ENCODE measurements around the gene CITED4.

Gene CITED4

DNA sequence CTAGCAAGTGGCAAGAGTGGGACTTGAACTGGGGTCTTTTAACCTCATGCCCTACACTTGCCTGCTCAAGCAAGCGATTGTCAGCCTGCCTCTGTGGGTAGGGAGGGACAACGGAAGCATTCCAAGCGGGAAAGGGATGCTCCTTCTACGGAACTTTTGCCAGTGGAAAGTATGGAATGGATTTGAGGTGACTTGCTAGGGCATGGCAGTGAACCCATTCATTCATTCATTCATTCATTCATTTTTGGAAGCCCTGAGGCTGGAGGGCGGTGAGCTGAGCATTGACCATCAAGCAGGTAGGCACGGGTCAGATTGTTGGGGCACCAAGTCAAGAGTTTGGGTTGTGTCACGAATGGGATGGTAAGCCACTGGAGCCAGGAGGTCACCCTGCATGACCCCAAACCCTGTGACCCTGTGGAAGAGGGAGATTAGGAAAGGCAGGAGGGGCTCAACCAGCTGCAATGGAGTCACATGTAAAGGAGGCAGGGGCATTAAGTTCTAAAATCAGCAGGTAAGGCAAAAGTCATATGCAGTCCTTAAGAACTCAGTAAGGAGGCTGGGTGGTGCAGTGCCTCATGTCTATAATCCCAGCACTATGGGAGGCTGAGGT is 11.8 kb upstream of the CITED4 start:
- no peak for DNase-seq (ENCODE audit: low read depth, low spot score)
- H3K27ac ChIP-seq (ENCODE audit: low read length), result no peak overlapping the region
- no peak overlapping the region for H3K4me3 ChIP-seq (ENCODE audit: low read length)
- no peaks in the 10 kb centered on the region for H3K9me3 ChIP-seq (ENCODE audit: control insufficient read depth, insufficient read depth, low read length)
- WGBS (ENCODE audit: insufficient coverage, insufficient read length), result no CpG with 5 or more reads among the region's 7 CpGs
- peaks cover 2% of the 10 kb centered on the region; the same call in 1 of the 2 replicates for H3K4me1 ChIP-seq (ENCODE audit: control insufficient read depth, insufficient read depth, low read length)
- H3K27me3 ChIP-seq (ENCODE audit: control insufficient read depth, insufficient read depth, low read length), result no peaks in the 10 kb centered on the region
- no peaks in the 10 kb centered on the region for H3K36me3 ChIP-seq (ENCODE audit: control insufficient read depth, insufficient read depth, low read length)

DNA sequence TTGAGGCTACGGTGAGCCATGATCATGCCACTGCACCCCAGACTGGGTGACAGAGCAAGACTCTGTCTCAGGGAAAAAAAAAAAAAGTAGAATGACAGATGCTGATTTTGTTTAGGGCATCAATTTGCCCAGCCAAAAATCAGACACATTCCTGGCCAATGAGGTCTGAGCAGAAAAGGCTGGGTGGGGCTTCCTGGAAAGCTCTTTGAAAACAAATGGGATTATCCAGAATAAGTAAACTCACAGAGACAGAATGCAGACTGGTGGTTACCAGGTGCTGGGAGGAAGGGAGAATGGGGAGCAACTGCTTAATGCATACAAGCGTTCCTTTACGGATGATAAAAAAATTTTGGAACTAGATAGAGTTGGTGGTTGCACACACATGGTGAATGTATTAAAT is 10.1 kb upstream of the CITED4 start:
- no peak for DNase-seq (ENCODE audit: low read depth, low spot score)
- Histone ChIP-seq H3K27me3 (ENCODE audit: control insufficient read depth, insufficient read depth, low read length) (no peaks in the 10 kb centered on the region), H3K4me3 (ENCODE audit: low read length) (no peak overlapping the region), H3K4me1 (ENCODE audit: control insufficient read depth, insufficient read depth, low read length) (no peaks in the 10 kb centered on the region), H3K36me3 (ENCODE audit: control insufficient read depth, insufficient read depth, low read length) (no peaks in the 10 kb centered on the region), H3K27ac (ENCODE audit: low read length) (no peak overlapping the region), H3K9me3 (ENCODE audit: control insufficient read depth, insufficient read depth, low read length) (no peaks in the 10 kb centered on the region)
- WGBS (ENCODE audit: insufficient coverage, insufficient read length), result no CpG with 5 or more reads among the region's 3 CpGs

DNA sequence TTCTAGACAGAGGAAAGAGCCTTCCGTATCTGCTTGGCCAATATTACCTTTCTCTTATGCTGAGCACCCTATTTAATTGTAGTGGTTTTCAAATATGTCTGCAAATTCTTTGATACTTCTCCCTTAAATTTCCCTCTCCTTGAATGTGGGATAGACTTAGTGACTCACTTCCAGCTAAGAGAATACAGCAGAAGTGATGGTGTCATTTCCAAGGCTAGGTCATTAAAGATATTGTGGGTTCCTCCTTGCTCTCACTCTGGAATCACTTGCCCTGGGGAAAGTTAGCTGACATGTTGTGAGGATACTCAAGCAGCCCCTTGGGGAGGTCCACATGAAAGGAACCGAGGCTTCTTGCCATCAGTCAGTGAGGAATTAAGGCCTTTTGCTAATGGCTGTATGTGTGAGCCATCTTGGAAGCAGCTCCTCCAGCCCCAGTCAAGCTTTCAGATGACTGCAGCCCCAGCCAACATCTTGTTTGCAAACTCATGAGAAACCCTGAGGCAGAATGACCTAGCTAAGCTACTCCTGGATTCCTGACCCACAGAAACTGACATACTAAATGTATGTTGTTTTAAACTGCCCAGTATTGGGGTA is 8.1 kb upstream of the CITED4 start:
- H3K9me3 ChIP-seq (ENCODE audit: control insufficient read depth, insufficient read depth, low read length), result no peaks in the 10 kb centered on the region
- no peaks in the 10 kb centered on the region for H3K4me1 ChIP-seq (ENCODE audit: control insufficient read depth, insufficient read depth, low read length)
- no peak for DNase-seq (ENCODE audit: low read depth, low spot score)
- WGBS (ENCODE audit: insufficient coverage, insufficient read length), result no CpG with 5 or more reads among the region's 2 CpGs
- no peak overlapping the region for H3K4me3 ChIP-seq (ENCODE audit: low read length)
- H3K27ac ChIP-seq (ENCODE audit: low read length), result no peak overlapping the region
- H3K27me3 ChIP-seq (ENCODE audit: control insufficient read depth, insufficient read depth, low read length), result no peaks in the 10 kb centered on the region
- no peaks in the 10 kb centered on the region for H3K36me3 ChIP-seq (ENCODE audit: control insufficient read depth, insufficient read depth, low read length)

DNA sequence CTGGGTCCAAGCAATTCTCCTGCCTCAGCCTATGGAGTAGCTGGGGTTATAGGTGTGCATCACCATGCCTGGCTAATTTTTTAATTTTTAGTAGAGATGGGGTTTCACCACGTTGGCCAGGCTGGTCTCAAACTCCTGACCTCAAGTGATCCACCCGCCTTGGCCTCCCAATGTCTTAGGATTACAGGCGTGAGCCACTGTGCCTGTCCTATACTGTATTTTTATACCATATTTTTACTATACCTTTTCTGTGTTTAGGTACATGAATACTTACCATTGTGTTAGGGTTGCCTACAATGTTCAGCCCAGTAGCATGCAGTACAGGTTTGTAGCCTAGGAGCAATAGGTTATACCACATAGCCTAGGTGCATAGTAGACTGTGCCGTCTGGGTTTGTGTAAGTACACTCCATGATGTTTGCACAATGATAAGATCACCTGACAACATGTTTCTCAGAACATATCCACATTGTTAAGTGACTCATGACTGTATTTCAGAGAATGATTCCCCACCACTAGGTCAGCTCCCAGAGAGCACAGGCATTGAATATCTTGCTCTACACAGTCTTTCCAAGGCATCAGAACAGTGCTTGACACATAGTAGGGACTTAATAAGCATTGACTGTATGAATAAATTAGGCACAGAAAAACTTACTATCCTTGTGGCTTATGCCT is 6.0 kb upstream of the CITED4 start:
- 0 out of 2 replicates have a peak, but pooled peaks cover 1% of the 10 kb centered on the region for H3K4me1 ChIP-seq (ENCODE audit: control insufficient read depth, insufficient read depth, low read length)
- DNase-seq (ENCODE audit: low read depth, low spot score), result no peak
- no peaks in the 10 kb centered on the region for H3K36me3 ChIP-seq (ENCODE audit: control insufficient read depth, insufficient read depth, low read length)
- no peaks in the 10 kb centered on the region for H3K27me3 ChIP-seq (ENCODE audit: control insufficient read depth, insufficient read depth, low read length)
- no CpG with 5 or more reads among the region's 4 CpGs for WGBS (ENCODE audit: insufficient coverage, insufficient read length)
- H3K27ac ChIP-seq (ENCODE audit: low read length), result no peak overlapping the region
- no peaks in the 10 kb centered on the region for H3K9me3 ChIP-seq (ENCODE audit: control insufficient read depth, insufficient read depth, low read length)
- no peak overlapping the region for H3K4me3 ChIP-seq (ENCODE audit: low read length)

DNA sequence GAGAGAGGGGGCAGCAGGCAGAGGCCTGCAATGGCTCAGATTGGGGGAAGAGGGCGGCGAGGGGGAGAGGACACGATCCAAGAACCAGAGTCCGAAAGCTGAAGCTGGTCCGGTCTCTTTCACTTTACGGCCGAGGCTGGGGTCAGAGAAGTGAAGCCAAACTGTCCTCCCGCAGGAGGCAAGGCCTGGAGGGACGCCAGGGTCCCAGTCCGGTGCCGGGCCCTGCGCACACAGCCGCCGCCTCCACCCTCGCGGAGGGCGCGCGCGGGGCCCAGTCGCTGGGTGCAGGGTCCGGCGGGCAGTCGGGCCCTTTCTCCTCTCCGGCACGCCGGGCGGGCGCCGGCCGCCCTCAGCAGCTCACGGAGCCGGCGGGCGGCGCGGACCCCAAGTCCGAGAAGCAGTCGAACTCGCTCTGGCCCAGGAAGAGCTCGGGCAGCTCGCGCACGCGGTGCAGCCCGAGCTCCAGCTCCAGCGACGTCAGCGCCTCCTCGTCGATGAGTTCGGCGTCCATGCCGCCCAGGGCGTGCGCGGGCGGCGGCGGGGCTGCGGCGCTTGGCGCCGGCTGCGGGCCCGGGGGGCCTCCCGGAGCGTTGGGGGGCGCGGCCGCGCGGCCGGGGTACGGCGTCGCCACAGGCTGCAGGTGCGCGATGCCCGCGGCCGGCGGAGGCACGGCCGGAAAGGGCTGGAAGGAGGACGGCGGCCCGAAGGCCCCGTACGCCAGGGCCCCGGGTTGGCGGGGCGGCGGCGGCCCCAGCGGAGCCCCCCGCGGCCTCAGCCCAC is 749 bp downstream of the CITED4 start:
- DNase-seq (ENCODE audit: low read depth, low spot score), result no peak
- Histone ChIP-seq H3K27ac (ENCODE audit: low read length) (no peak overlapping the region), H3K4me1 (ENCODE audit: control insufficient read depth, insufficient read depth, low read length) (0 out of 2 replicates have a peak, but pooled peaks cover 4% of the 10 kb centered on the region), H3K4me3 (ENCODE audit: low read length) (peak overlapping the region; percentile 68), H3K9me3 (ENCODE audit: control insufficient read depth, insufficient read depth, low read length) (no peaks in the 10 kb centered on the region), H3K27me3 (ENCODE audit: control insufficient read depth, insufficient read depth, low read length) (peaks cover 4% of the 10 kb centered on the region; the same call in 1 of the 2 replicates), H3K36me3 (ENCODE audit: control insufficient read depth, insufficient read depth, low read length) (no peaks in the 10 kb centered on the region)
- WGBS (ENCODE audit: insufficient coverage, insufficient read length), result no CpG with 5 or more reads among the region's 98 CpGs

DNA sequence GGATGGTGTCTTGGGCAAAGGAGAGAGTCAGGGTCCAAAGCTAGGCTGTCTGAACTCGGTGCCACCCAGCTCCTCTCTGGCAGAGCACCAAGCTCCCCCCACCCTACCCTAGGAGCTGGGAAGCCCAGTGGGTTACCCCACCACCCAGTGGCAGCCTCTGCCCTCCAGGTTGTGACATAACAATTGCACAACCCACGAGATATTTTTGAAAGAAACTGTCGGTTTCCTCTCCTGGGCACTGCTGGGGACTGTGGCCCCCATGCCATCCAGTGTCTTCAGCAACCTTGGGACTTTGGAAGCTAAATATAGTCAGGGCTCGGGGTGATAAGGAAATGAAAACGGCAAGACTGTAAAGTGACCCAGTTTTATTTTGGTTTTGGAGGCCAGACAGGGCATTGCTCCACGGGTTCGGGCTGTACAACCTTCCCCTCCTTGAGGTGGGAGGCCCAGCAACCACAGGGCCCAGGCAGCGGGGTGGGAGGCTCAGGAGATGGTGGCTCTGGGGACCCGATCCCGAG is 1.4 kb downstream of the CITED4 start:
- no peak for DNase-seq (ENCODE audit: low read depth, low spot score)
- no peaks in the 10 kb centered on the region for H3K36me3 ChIP-seq (ENCODE audit: control insufficient read depth, insufficient read depth, low read length)
- no peaks in the 10 kb centered on the region for H3K9me3 ChIP-seq (ENCODE audit: control insufficient read depth, insufficient read depth, low read length)
- 0 out of 2 replicates have a peak, but pooled peaks cover 4% of the 10 kb centered on the region for H3K4me1 ChIP-seq (ENCODE audit: control insufficient read depth, insufficient read depth, low read length)
- H3K4me3 ChIP-seq (ENCODE audit: low read length), result peak overlapping the region; percentile 68; the same call in 1 of the 2 replicates
- H3K27ac ChIP-seq (ENCODE audit: low read length), result no peak overlapping the region
- WGBS (ENCODE audit: insufficient coverage, insufficient read length), result no CpG with 5 or more reads among the region's 10 CpGs
- H3K27me3 ChIP-seq (ENCODE audit: control insufficient read depth, insufficient read depth, low read length), result peaks cover 4% of the 10 kb centered on the region; the same call in 1 of the 2 replicates

DNA sequence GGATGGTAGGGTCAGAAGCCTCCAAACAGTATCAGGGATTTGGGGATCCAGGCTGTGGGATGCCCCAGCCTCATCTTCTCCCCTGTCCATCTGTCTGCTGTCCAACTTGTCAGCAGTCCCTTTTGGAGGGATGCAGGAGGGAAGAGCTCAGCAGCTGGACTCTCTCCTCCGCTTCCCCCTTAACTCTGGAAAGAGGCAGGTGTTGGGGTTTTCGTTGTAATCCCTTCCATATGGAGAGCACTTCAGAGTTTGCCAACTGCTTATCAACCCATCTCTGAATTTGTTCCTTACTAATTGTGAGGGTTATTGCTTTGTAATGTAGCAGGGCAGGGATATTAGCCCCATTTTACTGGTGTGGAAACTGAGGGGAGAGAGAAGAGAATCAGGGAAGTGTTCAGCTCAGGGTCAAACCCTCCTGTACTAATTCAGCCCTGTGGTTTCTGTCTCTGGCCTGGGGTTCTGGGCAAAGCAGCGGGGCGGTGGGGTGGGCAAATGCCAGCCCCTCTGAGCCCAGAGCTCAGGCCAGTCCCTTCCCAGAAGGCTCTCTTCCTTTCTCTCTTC is 3.2 kb downstream of the CITED4 start:
- no peak for DNase-seq (ENCODE audit: low read depth, low spot score)
- Histone ChIP-seq H3K36me3 (ENCODE audit: control insufficient read depth, insufficient read depth, low read length) (no peaks in the 10 kb centered on the region), H3K27ac (ENCODE audit: low read length) (no peak overlapping the region), H3K9me3 (ENCODE audit: control insufficient read depth, insufficient read depth, low read length) (no peaks in the 10 kb centered on the region), H3K4me1 (ENCODE audit: control insufficient read depth, insufficient read depth, low read length) (0 out of 2 replicates have a peak, but pooled peaks cover 3% of the 10 kb centered on the region), H3K4me3 (ENCODE audit: low read length) (no peak overlapping the region), H3K27me3 (ENCODE audit: control insufficient read depth, insufficient read depth, low read length) (peaks cover 4% of the 10 kb centered on the region; the same call in 1 of the 2 replicates)
- no CpG with 5 or more reads among the region's 4 CpGs for whole genome bisulfite sequencing (ENCODE audit: insufficient coverage, insufficient read length)

DNA sequence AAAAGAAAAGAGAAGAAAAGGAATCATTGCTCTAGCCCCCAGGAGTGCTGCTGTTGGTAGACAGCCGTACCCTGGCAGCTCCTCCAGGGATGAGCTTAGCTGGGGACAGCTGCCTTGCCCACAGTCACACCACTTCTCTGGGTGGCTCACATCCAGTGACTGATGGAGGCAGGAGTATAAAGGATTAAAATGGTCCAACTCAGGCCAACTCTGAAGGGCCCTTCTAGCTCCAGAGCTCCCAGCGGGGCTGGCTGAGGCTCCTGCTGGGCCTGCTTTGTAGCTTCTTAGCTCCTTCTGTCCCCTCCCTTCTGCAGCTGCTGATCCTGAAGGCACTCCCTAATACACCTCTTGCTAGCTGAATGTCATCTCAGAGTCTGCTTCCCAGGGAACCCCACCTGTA is 4.4 kb downstream of the CITED4 start:
- Histone ChIP-seq H3K27me3 (ENCODE audit: control insufficient read depth, insufficient read depth, low read length) (peaks cover 4% of the 10 kb centered on the region; the same call in 1 of the 2 replicates), H3K9me3 (ENCODE audit: control insufficient read depth, insufficient read depth, low read length) (no peaks in the 10 kb centered on the region), H3K27ac (ENCODE audit: low read length) (no peak overlapping the region), H3K4me1 (ENCODE audit: control insufficient read depth, insufficient read depth, low read length) (0 out of 2 replicates have a peak, but pooled peaks cover 2% of the 10 kb centered on the region), H3K4me3 (ENCODE audit: low read length) (no peak overlapping the region), H3K36me3 (ENCODE audit: control insufficient read depth, insufficient read depth, low read length) (no peaks in the 10 kb centered on the region)
- WGBS (ENCODE audit: insufficient coverage, insufficient read length), result no CpG with 5 or more reads among the region's 2 CpGs
- no peak for DNase-seq (ENCODE audit: low read depth, low spot score)

DNA sequence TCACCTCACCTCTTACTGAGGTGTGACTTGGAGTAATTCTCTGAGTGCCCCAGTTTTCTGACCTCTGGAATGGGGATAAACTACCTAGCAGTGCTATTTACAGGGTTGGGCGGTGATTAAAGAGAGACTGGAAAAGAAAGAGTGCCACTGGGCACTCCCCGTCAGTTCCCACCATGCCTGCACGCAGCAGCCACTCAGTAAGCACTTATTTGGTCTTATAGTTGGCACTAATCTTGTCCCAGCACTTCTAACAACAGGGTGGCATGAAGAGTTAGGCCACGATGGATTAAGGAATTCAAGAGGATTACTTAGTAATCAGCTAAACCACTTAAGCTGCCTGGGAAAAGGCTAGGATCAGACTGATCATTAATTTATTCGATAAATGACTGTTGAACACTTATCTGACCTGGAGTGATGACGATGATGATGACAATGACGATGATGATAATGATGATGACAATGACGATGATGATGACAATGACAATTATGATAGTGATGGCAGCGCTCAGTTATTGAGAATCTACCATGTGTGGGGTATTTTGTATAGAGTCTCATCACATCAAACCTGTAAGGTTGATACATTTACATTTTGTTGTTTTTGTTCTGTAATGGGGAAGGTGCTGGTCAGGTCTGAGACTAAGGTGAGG is 5.4 kb downstream of the CITED4 start:
- Histone ChIP-seq H3K9me3 (ENCODE audit: control insufficient read depth, insufficient read depth, low read length) (no peaks in the 10 kb centered on the region), H3K27me3 (ENCODE audit: control insufficient read depth, insufficient read depth, low read length) (peaks cover 4% of the 10 kb centered on the region; the same call in 1 of the 2 replicates), H3K27ac (ENCODE audit: low read length) (no peak overlapping the region), H3K4me3 (ENCODE audit: low read length) (no peak overlapping the region), H3K4me1 (ENCODE audit: control insufficient read depth, insufficient read depth, low read length) (0 out of 2 replicates have a peak, but pooled peaks cover 2% of the 10 kb centered on the region), H3K36me3 (ENCODE audit: control insufficient read depth, insufficient read depth, low read length) (no peaks in the 10 kb centered on the region)
- no peak for DNase-seq (ENCODE audit: low read depth, low spot score)
- no CpG with 5 or more reads among the region's 9 CpGs for WGBS (ENCODE audit: insufficient coverage, insufficient read length)
